HG03175 (cell line): Measurements from ENCODE around the gene NRP2.

Experiments used
- ATAC-seq: cut with Tn5 transposase; IDR thresholded peaks from one replicate; pipeline ENCODE4 v1.9.1; 2021; ENCODE audit warnings: mild to moderate bottlenecking, moderate library complexity; ENCODE audit not compliant: unreplicated experiment

NRP2 gene

GRCh38 chr2:205770577-205770976 lies 88.3 kb downstream of the NRP2 start:
- ATAC-seq, result no peak

GRCh38 chr2:205771031-205771430 lies 88.7 kb downstream of the NRP2 start:
- ATAC-seq, result no peak

DNA sequence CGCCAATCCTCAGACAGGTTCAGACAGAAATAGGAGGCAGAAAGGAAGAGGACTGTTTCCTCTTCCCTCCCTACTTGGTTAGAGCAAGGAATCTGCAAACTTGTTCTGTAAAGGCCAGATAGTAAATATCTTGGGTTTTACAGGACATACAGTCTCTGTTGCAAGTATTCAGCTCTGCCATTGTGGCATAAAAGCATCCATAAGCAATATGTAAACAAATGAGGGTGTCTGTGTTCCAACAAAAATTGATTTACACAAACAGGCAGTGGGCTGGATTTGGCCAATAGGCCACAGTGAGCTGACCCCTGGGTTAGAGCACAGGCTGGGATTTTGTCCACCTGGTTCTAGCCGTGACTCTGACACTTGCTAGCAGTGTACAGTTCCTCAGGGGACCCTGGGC lies 89.4 kb downstream of the NRP2 start:
- ATAC-seq, result no peak

DNA sequence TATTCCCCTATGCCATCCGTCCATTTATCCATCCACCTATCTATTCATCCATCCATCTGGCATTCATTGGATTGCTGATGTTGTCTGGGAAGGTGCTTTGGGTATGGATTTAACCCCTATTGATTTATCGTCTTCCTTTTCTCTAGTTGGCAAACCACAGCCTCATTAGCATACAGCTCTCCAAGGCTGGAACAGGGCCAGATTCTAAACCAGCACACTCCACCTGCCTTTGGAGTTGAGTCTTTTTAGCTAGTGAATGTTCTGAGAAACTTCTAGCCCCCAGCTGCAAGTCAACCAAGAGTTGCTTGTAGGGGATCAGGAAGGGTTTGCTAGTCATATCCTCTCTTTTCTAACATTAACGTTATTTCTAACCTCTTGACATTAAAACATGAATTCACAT lies 90.7 kb downstream of the NRP2 start:
- ATAC-seq, result no peak

DNA sequence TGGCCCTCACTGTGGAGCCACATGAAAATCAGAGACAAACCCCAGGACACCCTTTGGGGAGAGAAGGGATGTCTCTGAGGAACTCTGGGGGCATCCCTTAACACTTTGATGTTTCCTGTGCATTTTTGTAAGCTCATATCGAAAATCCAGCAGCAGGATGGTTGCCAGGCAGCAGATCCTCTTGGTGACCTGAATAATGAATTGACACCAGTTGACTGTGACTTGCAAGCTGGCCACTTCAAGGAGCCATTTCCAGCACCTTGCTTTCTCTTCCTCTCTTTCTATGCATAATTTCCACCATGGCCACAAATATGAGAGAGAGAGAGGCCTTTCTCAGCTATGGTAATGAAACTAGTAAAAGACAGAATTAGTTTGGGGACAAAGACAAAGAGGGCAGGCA lies 91.7 kb downstream of the NRP2 start:
- ATAC-seq, result no peak

DNA sequence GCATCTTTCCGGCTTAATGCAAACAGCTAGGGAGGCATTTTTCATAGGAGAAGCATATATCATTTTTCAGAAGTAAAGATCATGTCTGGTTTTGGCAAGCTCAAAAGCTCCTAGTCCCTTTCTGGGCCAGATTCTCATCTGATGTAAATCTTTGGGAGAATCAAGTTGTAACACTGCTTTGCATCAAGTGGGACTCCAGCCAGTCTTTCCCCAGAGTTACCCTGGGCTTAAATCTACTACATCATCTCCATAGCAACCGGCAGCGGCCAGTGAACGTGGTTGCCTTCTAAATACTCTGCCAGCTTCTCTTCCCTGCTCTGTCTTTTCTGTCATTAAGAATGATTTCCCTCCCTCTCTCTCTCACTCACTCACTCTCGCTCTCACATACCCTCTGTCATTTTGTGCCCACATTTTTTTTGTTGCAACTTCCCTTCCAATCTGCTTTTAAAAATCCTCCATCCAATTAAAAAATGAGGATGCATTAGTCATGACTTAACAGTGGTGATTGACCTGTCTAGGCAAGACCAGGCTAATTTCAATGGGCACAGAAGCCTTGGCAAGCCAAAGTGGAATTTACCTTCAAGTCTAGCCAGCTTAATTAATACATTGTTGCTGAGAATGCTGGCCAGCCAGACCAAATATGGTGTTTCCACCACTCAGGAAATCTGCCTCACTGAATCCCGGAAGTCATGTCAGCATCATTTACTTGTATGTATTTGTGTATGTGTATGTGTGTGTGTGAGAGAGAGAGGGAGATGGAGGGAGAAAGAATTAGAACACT lies 93.0 kb downstream of the NRP2 start:
- no peak for ATAC-seq

DNA sequence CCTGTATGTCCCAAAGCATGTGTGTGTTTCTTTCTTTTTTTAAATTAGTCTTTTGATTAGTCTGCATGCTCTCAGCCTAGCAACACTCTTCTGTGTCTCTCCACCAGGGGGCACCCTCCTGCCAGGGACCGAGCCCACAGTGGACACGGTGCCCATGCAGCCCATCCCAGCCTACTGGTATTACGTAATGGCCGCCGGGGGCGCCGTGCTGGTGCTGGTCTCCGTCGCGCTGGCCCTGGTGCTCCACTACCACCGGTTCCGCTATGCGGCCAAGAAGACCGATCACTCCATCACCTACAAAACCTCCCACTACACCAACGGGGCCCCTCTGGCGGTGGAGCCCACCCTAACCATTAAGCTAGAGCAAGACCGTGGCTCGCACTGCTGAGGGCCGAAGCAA lies 93.8 kb downstream of the NRP2 start:
- ATAC-seq, result peak; percentile 62

GRCh38 chr2:205776720-205777119 lies 94.4 kb downstream of the NRP2 start:
- ATAC-seq, result no peak

- ATAC-seq, result no peak
These were observed 96.1 kb downstream of the NRP2 start for GRCh38 chr2:205778356-205778755.

DNA sequence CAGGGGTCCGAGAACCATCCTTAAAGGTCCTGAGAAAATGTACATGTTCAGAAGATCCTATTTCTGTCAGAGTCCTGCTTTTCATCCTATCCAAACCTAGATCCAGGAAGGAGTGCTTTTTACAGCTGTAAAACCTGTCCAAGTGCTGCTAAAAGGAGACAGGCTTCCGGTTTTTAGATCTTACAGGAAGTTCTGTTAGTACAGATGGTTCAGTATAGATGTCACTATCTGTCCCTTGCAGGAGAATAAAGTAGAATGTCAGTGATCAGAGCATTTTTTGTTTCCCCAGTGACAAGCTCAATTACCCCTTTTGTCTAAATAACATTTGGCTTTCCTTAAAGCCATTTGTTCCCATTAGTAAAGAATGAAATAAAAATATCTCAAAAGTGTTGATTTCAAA lies 98.3 kb downstream of the NRP2 start:
- ATAC-seq, result no peak

DNA sequence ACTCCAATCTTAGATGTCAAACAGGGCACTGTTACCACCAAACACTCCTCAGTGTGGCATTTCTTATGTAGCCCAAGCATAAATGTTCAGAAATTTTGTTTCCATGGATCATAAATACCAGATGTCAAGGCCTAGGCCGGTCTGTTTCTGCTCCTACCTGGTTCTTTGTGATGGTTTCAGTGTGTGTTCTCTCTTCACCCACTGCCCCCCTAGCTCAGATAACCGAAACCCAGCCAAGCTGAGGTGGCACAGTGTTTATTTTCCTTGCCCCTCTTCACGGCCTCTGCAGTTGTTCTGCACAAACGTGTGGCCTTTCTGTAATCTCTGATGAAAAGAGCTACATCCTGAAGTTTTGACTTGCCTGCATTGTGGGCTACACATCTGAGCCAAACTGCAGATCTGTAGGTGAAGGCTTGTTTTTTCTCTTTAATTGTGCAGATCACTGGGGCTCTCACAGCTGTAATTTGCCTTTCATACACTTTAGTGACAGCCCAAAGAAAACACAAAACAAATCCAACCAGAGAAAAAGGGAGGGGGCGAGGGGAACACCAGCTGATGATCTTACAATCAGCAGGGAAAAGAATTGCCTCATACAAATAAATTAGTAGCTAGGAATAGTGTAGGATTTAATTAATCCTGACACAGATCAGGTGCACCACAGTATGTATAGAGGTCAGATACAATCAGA lies 99.1 kb downstream of the NRP2 start:
- no peak for ATAC-seq

- ATAC-seq, result no peak
These were observed 100.6 kb downstream of the NRP2 start for GRCh38 chr2:205782941-205783340.

DNA sequence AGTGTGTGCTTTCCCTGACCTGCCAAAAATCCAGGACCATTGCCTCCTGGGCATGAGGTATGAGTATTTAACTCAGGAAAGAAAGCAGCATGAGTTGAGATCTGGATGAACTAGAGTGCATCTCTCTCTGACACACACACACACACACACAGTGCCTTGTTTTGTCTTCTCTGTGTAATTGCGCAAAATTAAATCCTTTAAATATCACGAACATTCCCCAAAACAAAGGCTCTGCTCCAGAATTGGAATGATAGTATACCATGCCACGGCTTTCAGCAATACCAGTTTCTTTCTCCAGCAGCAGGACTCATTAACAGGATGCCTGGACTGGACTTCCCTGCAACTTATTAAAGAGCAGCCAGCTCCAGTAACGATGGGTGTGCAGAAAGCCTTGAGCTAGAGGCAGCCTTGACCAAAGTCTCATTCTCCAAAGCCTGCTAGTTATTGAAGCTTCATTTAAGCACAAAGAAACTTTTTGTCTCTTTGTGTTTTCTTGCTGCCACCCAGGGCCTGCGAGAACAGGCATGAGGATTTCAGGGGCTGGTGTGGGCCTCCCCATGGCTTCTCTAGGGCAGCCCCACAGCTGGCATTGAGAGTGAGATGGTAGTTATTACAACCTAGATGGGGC lies 101.7 kb downstream of the NRP2 start:
- no peak for ATAC-seq

DNA sequence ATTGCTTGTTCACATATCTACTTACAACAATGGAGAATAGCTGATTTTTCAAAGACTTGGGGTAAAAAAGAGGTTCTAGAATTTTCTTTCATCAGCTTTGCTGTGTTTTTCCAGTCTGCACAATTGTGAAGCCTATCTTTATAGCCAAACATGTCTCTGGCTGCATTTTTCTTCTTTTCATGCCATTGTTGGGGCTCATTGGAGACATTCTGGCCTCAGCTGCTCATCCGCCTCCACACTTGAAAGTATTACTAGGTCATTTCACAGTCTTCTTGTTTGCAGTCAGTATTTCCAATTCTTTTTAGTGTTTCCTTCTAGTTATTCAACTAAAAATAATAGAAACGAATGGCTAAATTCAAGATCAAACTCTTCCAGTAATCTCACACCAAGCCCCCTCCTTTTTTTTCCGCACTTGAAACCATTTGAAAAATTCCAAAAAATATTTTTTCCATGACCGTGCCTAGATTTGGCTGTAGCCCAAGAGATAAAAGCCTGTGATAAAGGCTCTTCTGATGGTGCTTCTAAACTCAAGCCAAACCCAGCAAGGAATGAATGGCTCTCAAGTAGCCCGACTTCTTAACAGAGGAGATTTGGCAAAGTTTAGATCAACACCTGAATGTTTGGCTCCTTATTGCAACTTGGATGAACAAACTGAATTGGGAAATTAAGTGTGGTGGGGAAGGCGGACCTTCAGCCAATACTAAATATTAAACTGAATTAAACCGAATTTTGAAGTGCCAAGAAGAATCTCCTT lies 103.4 kb downstream of the NRP2 start:
- ATAC-seq, result no peak

DNA sequence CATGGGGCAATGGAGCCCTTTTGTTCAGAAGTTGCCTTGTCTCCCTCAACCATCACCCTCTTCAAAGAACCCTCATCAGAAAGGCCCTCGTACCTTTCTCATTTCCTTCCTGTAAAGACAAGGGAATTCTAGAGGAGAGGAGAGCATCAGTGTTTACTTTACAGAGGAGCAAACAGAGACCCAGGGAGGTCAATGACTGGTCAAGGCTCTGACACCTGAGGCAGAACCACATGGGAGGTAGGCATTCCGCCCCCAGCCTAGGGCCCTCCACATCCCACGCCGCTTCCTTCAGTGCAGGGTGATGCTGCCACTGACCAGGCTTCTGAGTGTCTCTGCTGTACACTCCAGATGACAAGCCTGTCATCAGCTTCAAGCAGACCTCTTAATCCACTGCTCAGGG lies 104.7 kb downstream of the NRP2 start:
- no peak for ATAC-seq

DNA sequence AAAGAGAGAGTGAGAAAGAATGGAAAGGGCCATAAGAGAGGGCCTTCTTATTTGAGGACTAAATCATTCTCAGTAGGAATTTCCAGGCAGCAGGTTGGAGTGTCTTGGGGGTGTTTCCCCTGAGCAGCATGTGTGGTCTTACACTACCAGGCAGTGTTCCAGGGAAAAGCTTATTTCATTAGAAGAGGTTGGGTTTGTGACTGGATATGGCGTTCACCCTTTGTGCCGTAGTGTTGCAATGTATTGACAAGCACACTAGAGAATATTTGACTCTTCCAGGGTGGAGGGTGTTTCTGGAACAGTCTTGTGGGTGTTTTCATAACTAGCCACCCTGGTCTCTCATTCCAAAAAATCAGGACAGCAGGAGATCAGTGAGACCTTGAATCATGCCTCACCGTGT lies 105.5 kb downstream of the NRP2 start:
- ATAC-seq, result no peak

DNA sequence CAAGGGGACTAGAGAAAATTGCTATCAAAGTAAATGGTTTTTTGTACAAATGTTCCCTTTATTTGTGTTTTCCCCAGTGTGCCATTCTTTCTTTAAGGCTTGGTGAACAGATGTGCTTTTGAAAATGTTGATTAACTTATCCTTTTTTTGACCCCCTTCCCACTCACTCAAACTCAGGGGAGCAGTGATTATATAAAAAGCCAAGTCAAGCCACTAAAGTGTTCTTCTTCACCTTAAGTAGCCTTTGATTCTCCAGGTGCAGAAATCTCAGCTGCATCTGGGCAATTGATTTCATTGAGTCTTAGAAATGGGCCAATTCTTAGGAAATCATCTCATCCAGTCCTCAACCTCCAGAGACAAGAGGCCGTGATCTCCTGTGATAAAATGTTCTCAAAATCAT lies 107.6 kb downstream of the NRP2 start:
- no peak for ATAC-seq

- no peak for ATAC-seq
These were observed 110.6 kb downstream of the NRP2 start for GRCh38 chr2:205792908-205793307.

GRCh38 chr2:205796805-205797313 lies 114.6 kb downstream of the NRP2 start:
- no peak for ATAC-seq

DNA sequence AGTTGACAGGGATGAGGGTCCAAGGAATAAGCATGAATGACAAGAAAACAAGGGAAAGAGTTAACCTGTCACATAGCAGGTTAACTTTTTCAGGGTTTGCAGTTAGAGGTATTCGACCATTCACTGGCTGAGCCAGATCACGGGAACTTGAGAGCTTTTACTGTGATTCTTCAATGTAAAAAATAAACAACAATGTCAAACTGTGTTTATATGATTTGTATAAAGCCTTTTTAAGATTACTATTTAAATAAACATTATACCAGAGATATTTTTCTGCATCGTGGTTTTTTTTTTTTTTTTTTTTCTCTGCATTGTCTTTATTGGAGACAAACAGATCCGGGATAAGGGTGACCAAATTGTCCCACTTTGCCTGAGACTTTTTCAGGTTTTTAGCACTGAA lies 115.6 kb downstream of the NRP2 start:
- no peak for ATAC-seq

- no peak for ATAC-seq
These were observed 117.9 kb downstream of the NRP2 start for GRCh38 chr2:205800224-205800623.
